Measurements from ENCODE around the gene FURIN.
A peak's percentile ranks its signal among the peaks of the same experiment; 100 is the strongest.

FURIN gene

GRCh38 chr15:90869601-90870353 is 1.4 kb downstream of the FURIN start (continued):
- TF ChIP-seq ZNF792 (tag by site-specific recombination; IDR thresholded peaks at IDR 0.05) (no peak), ZNF561 (tag by site-specific recombination; IDR thresholded peaks at IDR 0.05; ENCODE audit: borderline replicate concordance) (no peak), ZFP41 (tag by site-specific recombination; IDR thresholded peaks at IDR 0.05; ENCODE audit: borderline replicate concordance) (no peak), ZNF513 (tag by site-specific recombination; IDR thresholded peaks at IDR 0.05) (no peak), ZNF600 (tag by site-specific recombination; IDR thresholded peaks at IDR 0.05) (0 out of 2 replicates have a peak, but pooled peaks have one; percentile 17), ZNF549 (tag by site-specific recombination; IDR thresholded peaks at IDR 0.05) (no peak), ZNF18 (tag by site-specific recombination; IDR thresholded peaks at IDR 0.05) (peak; percentile 69), HIC1 (tag by site-specific recombination; IDR thresholded peaks at IDR 0.05) (no peak), RBAK (tag by site-specific recombination; IDR thresholded peaks at IDR 0.05) (no peak), HOXC10 (CRISPR knock-in tag; IDR thresholded peaks at IDR 0.05) (no peak), GLIS2 (tag by site-specific recombination; IDR thresholded peaks at IDR 0.05) (peak; percentile 85), ZNF510 (tag by site-specific recombination; IDR thresholded peaks at IDR 0.05; ENCODE audit: insufficient replicate concordance) (no peak), ZNF521 (tag by site-specific recombination; IDR thresholded peaks at IDR 0.05) (no peak), ZNF223 (tag by site-specific recombination; IDR thresholded peaks at IDR 0.05) (no peak), HOXA7 (CRISPR knock-in tag; IDR thresholded peaks at IDR 0.05; ENCODE audit: borderline replicate concordance) (no peak), ZNF664 (tag by site-specific recombination; IDR thresholded peaks at IDR 0.05) (no peak), ELK4 (IDR thresholded peaks at IDR 0.05; ENCODE audit: borderline replicate concordance, low read depth, low read length) (no peak), ZNF239 (tag by site-specific recombination; IDR thresholded peaks at IDR 0.05) (no peak), ZNF518A (tag by site-specific recombination; conservative IDR thresholded peaks at IDR 0.05; ENCODE audit: low read depth) (no peak), ZNF112 (tag by site-specific recombination; IDR thresholded peaks at IDR 0.05) (no peak), ZNF311 (tag by site-specific recombination; IDR thresholded peaks at IDR 0.05; ENCODE audit: borderline replicate concordance) (no peak), ZNF132 (tag by site-specific recombination; IDR thresholded peaks at IDR 0.05; ENCODE audit: borderline replicate concordance) (no peak), SP3 (tag by site-specific recombination; IDR thresholded peaks at IDR 0.05) (peak; percentile 78), ZBTB11 (tag by site-specific recombination; conservative IDR thresholded peaks at IDR 0.05; ENCODE audit: low read depth) (no peak), ZNF610 (tag by site-specific recombination; IDR thresholded peaks at IDR 0.05; ENCODE audit: borderline replicate concordance) (no peak)

Data from HEK293 (cell line).